Left lung (tissue), 14 donors: ENCODE results near the gene ARHGAP44. TPM values are rescaled to one million over a fixed set of nuclear protein-coding genes. Genes with fewer than 3 reads are reported as not detected.

ENCODE experiments used
- ATAC-seq: fragments of 200-7000 bp; cut with Tn5 transposase; one replicate; pipeline ENCODE4 v1.9.1; 2020; ENCODE audit warnings: moderate library complexity
- DNase-seq, 4 donors: peaks; one replicate each; pipeline ENCODE4 v3.0.0-alpha.2; 2013 to 2020
- H3K27ac ChIP-seq, 2 donors: fragments of 200-600 bp; sonication (generic) in 1 of 2; one replicate each; pipeline versions ENCODE4 v1.5.0 to v1.8.0; 2020 to 2021
- H3K27me3 ChIP-seq, 2 donors: fragments of 200-600 bp; sonication (generic) in 1 of 2; one replicate each; pipeline versions ENCODE4 v1.5.0 to v1.8.0; 2020 to 2021
- H3K36me3 ChIP-seq, 2 donors: fragments of 200-600 bp; sonication (generic) in 1 of 2; one replicate each; pipeline versions ENCODE4 v1.5.0 to v1.8.0; 2020 to 2021
- H3K4me1 ChIP-seq, 2 donors: fragments of 200-600 bp; one replicate each; pipeline ENCODE4 v1.8.0; 2021
- H3K4me3 ChIP-seq, 2 donors: fragments of 200-600 bp; sonication (generic) in 1 of 2; one replicate each; pipeline versions ENCODE4 v1.5.0 to v1.8.0; 2020 to 2021; ENCODE audit warnings: mild to moderate bottlenecking in 1 of 2
- H3K9me3 ChIP-seq, 2 donors: fragments of 200-600 bp; sonication (generic) in 1 of 2; one replicate each; pipeline versions ENCODE4 v1.5.0 to v1.8.0; 2020 to 2021
- CTCF ChIP-seq, 2 donors: fragments of 200-600 bp; sonication (generic) in 1 of 2; IDR thresholded peaks; one replicate each; pipeline versions ENCODE4 v1.5.0 to v1.8.0; 2021; ENCODE audit warnings: antibody characterized with exemption in 2 of 2
- intact Hi-C, 2 donors: fragments of 100-400 bp; cut with DNase I; formaldehyde crosslinking; loops; one replicate each; pipeline versions ENCODE4 v1.11.2 to v1.14.2; 2022
- long read RNA-seq, 12 donors: library from polyadenylated mRNA in 2 of 12; unstranded in 2 of 12; transcript quantifications; one replicate each; pipeline ENCODE4 v2.0.0 and lab custom pipeline, GENCODE V29; 2019 to 2026
- polyA plus RNA-seq, 6 donors: library from polyadenylated mRNA; unstranded; fragments of 120-200 nt; gene quantifications; one replicate each; pipeline ENCODE4 v1.2.1, GENCODE V29; 2013; ENCODE audit not compliant: insufficient read length in 6 of 6
- total RNA-seq, 2 donors: library from RNA; stranded (reverse); fragmentation: NEBNext Ultra II Directional; extraction: Animal tissue kit (Norgen Biotek cat#: 25700); gene quantifications; one replicate each; pipeline ENCODE4 v1.2.1, GENCODE V29; 2021
- donor health status: DM: no; HTN: yes; CAD: no.
- donor health status: DM: no; HTN: no; CAD: no.

The ARHGAP44 gene
- total RNA-seq (10 to 100 TPM; 29.9 to 43.6 TPM), polyA plus RNA-seq (10 to 100 TPM; 13.1 to 18.8 (median 16.5) TPM)
- long read RNA-seq, donor 1, full-length matches to known transcripts, result 12 of 17 reads
- long read RNA-seq, donor 1, partial matches to known transcripts, result 5 of 17 reads
- long read RNA-seq, donor 1, other reads (novel, unspliced or antisense), result 0 of 17 reads
- long read RNA-seq, donor 2, full-length matches to known transcripts, result 8 of 8 reads
- long read RNA-seq, donor 2, partial matches to known transcripts, result 0 of 8 reads
- long read RNA-seq, donor 2, other reads (novel, unspliced or antisense), result 0 of 8 reads
- long read RNA-seq, donor 3, full-length matches to known transcripts, result 4 of 4 reads
- long read RNA-seq, donor 3, partial matches to known transcripts, result 0 of 4 reads
- long read RNA-seq, donor 3, other reads (novel, unspliced or antisense), result 0 of 4 reads
- long read RNA-seq, donor 4, partial matches to known transcripts, result 0 of 2 reads
- long read RNA-seq, donor 4, other reads (novel, unspliced or antisense), result 2 of 2 reads
- long read RNA-seq, donor 5, full-length matches to known transcripts, result 6 of 33 reads
- long read RNA-seq, donor 5, partial matches to known transcripts, result 21 of 33 reads
- long read RNA-seq, donor 5, other reads (novel, unspliced or antisense), result 6 of 33 reads
- long read RNA-seq, donor 6, full-length matches to known transcripts, result 1 of 1 reads
- long read RNA-seq, donor 6, partial matches to known transcripts, result 0 of 1 reads
- long read RNA-seq, donor 6, other reads (novel, unspliced or antisense), result 0 of 1 reads
- long read RNA-seq, donor 7, full-length matches to known transcripts, result 2 of 2 reads
- long read RNA-seq, donor 7, partial matches to known transcripts, result 0 of 2 reads
- long read RNA-seq, donor 7, other reads (novel, unspliced or antisense), result 0 of 2 reads
- long read RNA-seq, donor 8, full-length matches to known transcripts, result 8 of 8 reads
- long read RNA-seq, donor 8, partial matches to known transcripts, result 0 of 8 reads
- long read RNA-seq, donor 8, other reads (novel, unspliced or antisense), result 0 of 8 reads
- long read RNA-seq, donor 9, result 0 reads
- long read RNA-seq, donor 10, result 0 reads
- long read RNA-seq, donor 11, result 0 reads
- long read RNA-seq, donor 12, full-length matches to known transcripts, result 3 of 3 reads
- long read RNA-seq, donor 12, partial matches to known transcripts, result 0 of 3 reads
- long read RNA-seq, donor 12, other reads (novel, unspliced or antisense), result 0 of 3 reads

- Histone ChIP-seq H3K27ac (peak within 1 kb of the TSS; percentile 66 to 72), H3K27me3 (peaks cover 0 to 45% of the 10 kb centered on the region in 2 donors), H3K36me3 (no peaks in the 10 kb centered on the region), H3K4me1 (no peaks in the 10 kb centered on the region), H3K4me3 (peak within 1 kb of the TSS; percentile 54 to 65), H3K9me3 (no peaks in the 10 kb centered on the region)
- no peak for TF ChIP-seq CTCF (IDR thresholded peaks at IDR 0.05)
- intact Hi-C loops, result no loop called here
- ATAC-seq, result peak; percentile 82
- DNase-seq, result peak; percentile 51 to 88 (median 67)
Observed at GRCh38 chr17:12789481-12790248, at the start of gene ARHGAP44. TSS of gene ARHGAP44 (plus strand) at chr17:12789498. CDS start at chr17:12789839, 341 bp downstream.

- intact Hi-C loops, result no loop called here
- Histone ChIP-seq H3K27ac (no peak overlapping the region), H3K4me1 (peaks cover 4% of the 10 kb centered on the region in 2 donors), H3K4me3 (no peak overlapping the region), H3K9me3 (no peaks in the 10 kb centered on the region), H3K36me3 (no peaks in the 10 kb centered on the region), H3K27me3 (no peaks in the 10 kb centered on the region)
- DNase-seq, result no peak
- TF ChIP-seq CTCF (IDR thresholded peaks at IDR 0.05), result no peak
- no peak for ATAC-seq
Observed at GRCh38 chr17:12739500-12739899, 49.8 kb upstream of the ARHGAP44 start.

- H3K27me3 ChIP-seq, result no peaks in the 10 kb centered on the region
- H3K36me3 ChIP-seq, result no peaks in the 10 kb centered on the region
- no peak overlapping the region for H3K4me3 ChIP-seq
- intact Hi-C loops, result no loop called here
- no peak overlapping the region for H3K27ac ChIP-seq
- peaks cover 4% of the 10 kb centered on the region in 2 donors for H3K4me1 ChIP-seq
- no peaks in the 10 kb centered on the region for H3K9me3 ChIP-seq
- no peak for TF ChIP-seq CTCF (IDR thresholded peaks at IDR 0.05)
- ATAC-seq (peak; percentile 64), DNase-seq (no peak)
Observed at GRCh38 chr17:12743046-12743445, 46.3 kb upstream of the ARHGAP44 start.

- intact Hi-C loops, result no loop called here
- Histone ChIP-seq H3K36me3 (no peaks in the 10 kb centered on the region), H3K4me1 (peaks cover 4% of the 10 kb centered on the region in 2 donors), H3K4me3 (no peak overlapping the region), H3K27ac (no peak overlapping the region), H3K9me3 (no peaks in the 10 kb centered on the region), H3K27me3 (no peaks in the 10 kb centered on the region)
- peak in 1 of 4 donors; percentile 39 for DNase-seq
- no peak for TF ChIP-seq CTCF (IDR thresholded peaks at IDR 0.05)
- peak; percentile 71 for ATAC-seq
Observed at GRCh38 chr17:12744298-12744697, 45.0 kb upstream of the ARHGAP44 start.
